Spleen (tissue), 11 donors: Measurements from ENCODE around the gene PDIA6. TPM values are rescaled to one million over a fixed set of nuclear protein-coding genes. Genes with fewer than 3 reads are reported as not detected.
A peak's percentile ranks its signal among the peaks of the same experiment; 100 is the strongest.

ENCODE experiments used
- DNase-seq: peaks from one replicate; pipeline ENCODE4 v3.0.0-alpha.2; 2020
- H3K27ac ChIP-seq, 8 donors: fragments of 200-600 bp; sonication (generic) in 7 of 8; 1 replicate in 4 of 8; 2 replicates in 4 of 8; pipeline versions ENCODE4 v1.5.0 to v1.8.0; 2016 to 2021; ENCODE audit warnings: inconsistent platforms in 4 of 8, mild to moderate bottlenecking in 4 of 8, moderate library complexity in 1 of 8
- H3K27me3 ChIP-seq, 7 donors: fragments of 200-600 bp; sonication (generic) in 6 of 7; replicated peaks in 1 of 7; 1 replicate in 4 of 7; 2 replicates in 3 of 7; pipeline versions ENCODE4 v1.5.0 to v1.8.0; 2016 to 2021; ENCODE audit warnings: inconsistent platforms in 3 of 7, mild to moderate bottlenecking in 1 of 7
- H3K36me3 ChIP-seq, 6 donors: fragments of 200-600 bp; sonication (generic) in 5 of 6; 1 replicate in 4 of 6; 2 replicates in 2 of 6; pipeline versions ENCODE4 v1.5.0 to v1.8.0; 2016 to 2021; ENCODE audit warnings: inconsistent platforms in 2 of 6
- H3K4me1 ChIP-seq, 6 donors: fragments of 200-600 bp; sonication (generic) in 5 of 6; 1 replicate in 3 of 6; 2 replicates in 3 of 6; pipeline versions ENCODE4 v1.5.0 to v1.8.0; 2016 to 2021; ENCODE audit warnings: inconsistent platforms in 3 of 6
- H3K4me3 ChIP-seq, 8 donors: fragments of 200-600 bp; sonication (generic) in 7 of 8; 1 replicate in 4 of 8; 2 replicates in 4 of 8; pipeline versions ENCODE4 v1.5.0 to v1.8.0; 2016 to 2021; ENCODE audit warnings: inconsistent platforms in 4 of 8, mild to moderate bottlenecking in 4 of 8, moderate library complexity in 2 of 8
- H3K9me3 ChIP-seq, 8 donors: fragments of 200-600 bp; sonication (generic) in 7 of 8; 1 replicate in 4 of 8; 2 replicates in 4 of 8; pipeline versions ENCODE4 v1.5.0 to v1.8.0; 2016 to 2021; ENCODE audit warnings: inconsistent platforms in 4 of 8
- CTCF ChIP-seq, 11 experiments: fragments of 200-600 bp in 7 of 11; fragments of 450-650 bp in 4 of 11; sonication (generic) in 4 of 11; IDR thresholded peaks in 8 of 11; conservative IDR thresholded peaks in 3 of 11; 1 replicate in 7 of 11; 2 replicates in 4 of 11; pipeline versions ENCODE4 v1.4.0 to v1.8.0; 2016 to 2021; ENCODE audit warnings: antibody characterized with exemption in 11 of 11, inconsistent platforms in 4 of 11, mild to moderate bottlenecking in 1 of 11
- POLR2A ChIP-seq, 3 donors: fragments of 450-650 bp; IDR thresholded peaks; one replicate each; pipeline ENCODE4 v1.5.1; 2017; ENCODE audit warnings: antibody characterized with exemption in 3 of 3, mild to moderate bottlenecking in 1 of 3
- POLR2AphosphoS5 ChIP-seq, 3 donors: sonication (generic); formaldehyde crosslinking; IDR thresholded peaks; one replicate each; pipeline ENCODE4 v1.5.1; 2017; ENCODE audit warnings: antibody characterized with exemption in 3 of 3
- WGBS, 5 donors: extraction: QIAGEN DNeasy Blood & Tissue Kit in 3 of 5; methylation state at CpG; one replicate each; pipeline versions ENCODE4 v1.1.5 to v1.1.7; 2013 to 2018; 5-methylcytosine and 5-hydroxymethylcytosine counted together
- intact Hi-C: fragments of 100-400 bp; cut with DNase I; formaldehyde crosslinking; loops from one replicate; pipeline ENCODE4 v1.15.0; 2023; ENCODE audit warnings: low total_unique reads
- polyA plus RNA-seq, 3 donors: library from polyadenylated mRNA; stranded (reverse); fragments of 200-250 nt; gene quantifications; one replicate each; pipeline ENCODE4 v1.2.1, GENCODE V29; 2013
- total RNA-seq, 7 donors: library from RNA; depleted of rRNA in 3 of 7; stranded (reverse); fragments of >200 nt in 3 of 7; fragmentation: NEBNext Ultra II Directional in 4 of 7; extraction: Animal tissue kit (Norgen Biotek cat#: 25700) in 4 of 7; gene quantifications; one replicate each; pipeline versions ENCODE4 v1.1.0 to v1.2.1, GENCODE V29; 2016 to 2021
- donor health status: healthy with polysubstance abuse.
- donor health status: DM: no; HTN: no; CAD: no; lungs with moderate emphysema.
- donor health status: DM: no; HTN: no; CAD: no.
- donor health status: Bipolar disorder and iron deficiency.
- donor health status: healthy.
- donor health status: DM: no; HTN: no; CAD: no.
- donor health status: DM: yes; HTN: yes; CAD: no.

Gene PDIA6
- total and polyA plus RNA-seq, 10 donors: 29.7 to 164 (median 115) TPM

DNA sequence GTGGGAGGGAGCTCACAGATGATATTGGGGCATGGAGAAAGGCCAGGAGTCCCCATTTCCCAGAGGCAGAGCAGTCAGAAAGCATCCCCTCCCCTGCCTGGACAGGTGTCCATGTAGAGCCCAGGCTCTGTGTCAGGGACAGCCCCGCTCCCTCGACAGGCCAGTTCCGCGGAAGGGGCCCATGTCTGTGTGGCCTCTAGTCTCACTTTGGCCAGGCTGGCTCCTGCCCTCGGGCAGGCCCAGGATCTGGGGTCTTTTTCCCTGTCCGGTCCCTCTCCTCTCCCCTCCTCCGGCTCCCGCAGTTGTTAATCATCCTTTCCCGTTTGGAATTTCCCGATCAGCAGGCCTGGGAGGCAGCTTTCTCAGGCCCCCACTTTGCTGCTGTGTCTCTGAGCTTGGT lies 20.4 kb upstream of the PDIA6 start:
- Histone ChIP-seq H3K27me3 (peaks cover 0 to 54% (median 6%) of the 10 kb centered on the region in 7 donors), H3K4me3 (no peak overlapping the region), H3K27ac (no peak overlapping the region), H3K36me3 (no peaks in the 10 kb centered on the region), H3K4me1 (peaks cover 13 to 74% (median 42%) of the 10 kb centered on the region in 6 donors), H3K9me3 (no peaks in the 10 kb centered on the region)
- intact Hi-C loops: no loop called here
- 77 to 87% (median 83%) methylated on average over 10 of the region's 10 CpGs for WGBS, 5 donors
- DNase-seq: peak; percentile 68
- no peak for TF ChIP-seq CTCF (IDR thresholded peaks at IDR 0.05 in 8 of 11, conservative IDR thresholded peaks at IDR 0.05 in 3 of 11)
- TF ChIP-seq POLR2AphosphoS5 (IDR thresholded peaks at IDR 0.05): no peak
- no peak for TF ChIP-seq POLR2A (IDR thresholded peaks at IDR 0.05)

GRCh38 chr2:10832203-10832936 lies 19.8 kb upstream of the PDIA6 start:
- TF ChIP-seq CTCF (IDR thresholded peaks at IDR 0.05 in 8 of 11, conservative IDR thresholded peaks at IDR 0.05 in 3 of 11) (peak; percentile 82 to 97 (median 95)), POLR2AphosphoS5 (IDR thresholded peaks at IDR 0.05) (peak; percentile 35 to 61 (median 39)), POLR2A (IDR thresholded peaks at IDR 0.05) (no peak)
- H3K4me1 ChIP-seq: peaks cover 13 to 77% (median 46%) of the 10 kb centered on the region in 6 donors
- WGBS, 5 donors: 15 to 24% (median 22%) methylated on average over 22 to 30 of the region's 30 CpGs

DNA sequence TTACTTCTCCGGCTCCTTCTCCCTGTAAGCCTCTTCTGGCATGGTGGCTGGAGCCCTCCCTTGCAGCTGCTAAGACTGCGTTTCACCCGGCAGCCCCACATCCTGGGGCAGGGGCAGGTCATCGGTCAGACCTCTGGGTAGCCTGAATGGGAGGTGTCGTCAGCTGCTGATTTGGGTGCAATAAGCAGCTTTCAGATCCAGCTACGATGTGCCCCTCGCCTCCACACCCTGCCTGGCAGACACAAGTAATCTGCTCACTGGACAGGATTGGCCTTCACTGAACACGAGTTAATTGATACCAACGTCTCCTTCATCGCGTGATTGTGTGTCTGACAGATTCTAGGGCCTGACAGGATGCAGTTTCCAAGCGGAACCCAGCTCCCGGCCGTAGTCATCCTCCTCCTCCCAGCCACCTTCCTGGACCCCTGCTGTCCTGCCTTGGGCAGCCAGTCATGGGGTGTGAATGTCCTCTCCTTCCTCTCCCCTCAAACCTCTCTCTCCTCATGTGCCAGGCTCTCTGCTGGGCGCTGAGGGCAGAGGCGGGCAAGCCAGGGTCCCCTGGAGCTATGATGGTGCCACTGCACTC lies 18.9 kb upstream of the PDIA6 start:
- peaks cover 13 to 85% (median 51%) of the 10 kb centered on the region in 6 donors for H3K4me1 ChIP-seq
- H3K27ac ChIP-seq: peak overlapping the region in 5 of 8 donors; percentile 15 to 74 (median 65)
- WGBS, 5 donors: 45 to 66% (median 56%) methylated on average over 16 of the region's 16 CpGs
- no peak for TF ChIP-seq CTCF (IDR thresholded peaks at IDR 0.05 in 8 of 11, conservative IDR thresholded peaks at IDR 0.05 in 3 of 11)
- no peak for TF ChIP-seq POLR2AphosphoS5 (IDR thresholded peaks at IDR 0.05)
- TF ChIP-seq POLR2A (IDR thresholded peaks at IDR 0.05): no peak
- H3K9me3 ChIP-seq: no peaks in the 10 kb centered on the region
- no peaks in the 10 kb centered on the region for H3K36me3 ChIP-seq
- H3K27me3 ChIP-seq: peaks cover 0 to 54% (median 6%) of the 10 kb centered on the region in 7 donors
- no peak overlapping the region for H3K4me3 ChIP-seq
- intact Hi-C loops: no loop called here
- peak; percentile 71 for DNase-seq

More at GRCh38 chr2:10832203-10832936, 19.8 kb upstream of the PDIA6 start:
- intact Hi-C loops: no loop called here
- Histone ChIP-seq H3K27me3 (peaks cover 0 to 52% (median 6%) of the 10 kb centered on the region in 7 donors), H3K9me3 (no peaks in the 10 kb centered on the region), H3K27ac (peak overlapping the region in 1 of 8 donors; percentile 70), H3K4me3 (peak overlapping the region in 1 of 8 donors; percentile 21), H3K36me3 (no peaks in the 10 kb centered on the region)
- peak; percentile 96 for DNase-seq
